ENCODE data around the gene BASP1.

- TF ChIP-seq, protein P1, sequence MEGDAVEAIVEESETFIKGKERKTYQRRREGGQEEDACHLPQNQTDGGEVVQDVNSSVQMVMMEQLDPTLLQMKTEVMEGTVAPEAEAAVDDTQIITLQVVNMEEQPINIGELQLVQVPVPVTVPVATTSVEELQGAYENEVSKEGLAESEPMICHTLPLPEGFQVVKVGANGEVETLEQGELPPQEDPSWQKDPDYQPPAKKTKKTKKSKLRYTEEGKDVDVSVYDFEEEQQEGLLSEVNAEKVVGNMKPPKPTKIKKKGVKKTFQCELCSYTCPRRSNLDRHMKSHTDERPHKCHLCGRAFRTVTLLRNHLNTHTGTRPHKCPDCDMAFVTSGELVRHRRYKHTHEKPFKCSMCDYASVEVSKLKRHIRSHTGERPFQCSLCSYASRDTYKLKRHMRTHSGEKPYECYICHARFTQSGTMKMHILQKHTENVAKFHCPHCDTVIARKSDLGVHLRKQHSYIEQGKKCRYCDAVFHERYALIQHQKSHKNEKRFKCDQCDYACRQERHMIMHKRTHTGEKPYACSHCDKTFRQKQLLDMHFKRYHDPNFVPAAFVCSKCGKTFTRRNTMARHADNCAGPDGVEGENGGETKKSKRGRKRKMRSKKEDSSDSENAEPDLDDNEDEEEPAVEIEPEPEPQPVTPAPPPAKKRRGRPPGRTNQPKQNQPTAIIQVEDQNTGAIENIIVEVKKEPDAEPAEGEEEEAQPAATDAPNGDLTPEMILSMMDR (conservative IDR thresholded peaks at IDR 0.05; ENCODE audit: low read depth in 2 of 2): no peak
- TF ChIP-seq EZH2 (IDR thresholded peaks at IDR 0.05; ENCODE audit: low read depth, unreplicated experiment) (no peak), CREB1 (CRISPR knock-in tag; IDR thresholded peaks at IDR 0.05; ENCODE audit: low read depth) (no peak), ZNF331 (CRISPR knock-in tag; IDR thresholded peaks at IDR 0.05; ENCODE audit: low read depth) (no peak), POLR2AphosphoS5 (IDR thresholded peaks at IDR 0.05; ENCODE audit: low read depth) (no peak), JUNB (IDR thresholded peaks at IDR 0.05; ENCODE audit: unreplicated experiment) (no peak), ZNF114 (CRISPR knock-in tag; IDR thresholded peaks at IDR 0.05) (no peak), NANOG (IDR thresholded peaks at IDR 0.05; ENCODE audit: borderline replicate concordance) (no peak), REST (IDR thresholded peaks at IDR 0.05; ENCODE audit: unreplicated experiment) (no peak), EZH2phosphoT487 (IDR thresholded peaks at IDR 0.05; ENCODE audit: unreplicated experiment) (no peak), ETS1 (IDR thresholded peaks at IDR 0.05) (no peak)
- TF ChIP-seq, protein P2, sequence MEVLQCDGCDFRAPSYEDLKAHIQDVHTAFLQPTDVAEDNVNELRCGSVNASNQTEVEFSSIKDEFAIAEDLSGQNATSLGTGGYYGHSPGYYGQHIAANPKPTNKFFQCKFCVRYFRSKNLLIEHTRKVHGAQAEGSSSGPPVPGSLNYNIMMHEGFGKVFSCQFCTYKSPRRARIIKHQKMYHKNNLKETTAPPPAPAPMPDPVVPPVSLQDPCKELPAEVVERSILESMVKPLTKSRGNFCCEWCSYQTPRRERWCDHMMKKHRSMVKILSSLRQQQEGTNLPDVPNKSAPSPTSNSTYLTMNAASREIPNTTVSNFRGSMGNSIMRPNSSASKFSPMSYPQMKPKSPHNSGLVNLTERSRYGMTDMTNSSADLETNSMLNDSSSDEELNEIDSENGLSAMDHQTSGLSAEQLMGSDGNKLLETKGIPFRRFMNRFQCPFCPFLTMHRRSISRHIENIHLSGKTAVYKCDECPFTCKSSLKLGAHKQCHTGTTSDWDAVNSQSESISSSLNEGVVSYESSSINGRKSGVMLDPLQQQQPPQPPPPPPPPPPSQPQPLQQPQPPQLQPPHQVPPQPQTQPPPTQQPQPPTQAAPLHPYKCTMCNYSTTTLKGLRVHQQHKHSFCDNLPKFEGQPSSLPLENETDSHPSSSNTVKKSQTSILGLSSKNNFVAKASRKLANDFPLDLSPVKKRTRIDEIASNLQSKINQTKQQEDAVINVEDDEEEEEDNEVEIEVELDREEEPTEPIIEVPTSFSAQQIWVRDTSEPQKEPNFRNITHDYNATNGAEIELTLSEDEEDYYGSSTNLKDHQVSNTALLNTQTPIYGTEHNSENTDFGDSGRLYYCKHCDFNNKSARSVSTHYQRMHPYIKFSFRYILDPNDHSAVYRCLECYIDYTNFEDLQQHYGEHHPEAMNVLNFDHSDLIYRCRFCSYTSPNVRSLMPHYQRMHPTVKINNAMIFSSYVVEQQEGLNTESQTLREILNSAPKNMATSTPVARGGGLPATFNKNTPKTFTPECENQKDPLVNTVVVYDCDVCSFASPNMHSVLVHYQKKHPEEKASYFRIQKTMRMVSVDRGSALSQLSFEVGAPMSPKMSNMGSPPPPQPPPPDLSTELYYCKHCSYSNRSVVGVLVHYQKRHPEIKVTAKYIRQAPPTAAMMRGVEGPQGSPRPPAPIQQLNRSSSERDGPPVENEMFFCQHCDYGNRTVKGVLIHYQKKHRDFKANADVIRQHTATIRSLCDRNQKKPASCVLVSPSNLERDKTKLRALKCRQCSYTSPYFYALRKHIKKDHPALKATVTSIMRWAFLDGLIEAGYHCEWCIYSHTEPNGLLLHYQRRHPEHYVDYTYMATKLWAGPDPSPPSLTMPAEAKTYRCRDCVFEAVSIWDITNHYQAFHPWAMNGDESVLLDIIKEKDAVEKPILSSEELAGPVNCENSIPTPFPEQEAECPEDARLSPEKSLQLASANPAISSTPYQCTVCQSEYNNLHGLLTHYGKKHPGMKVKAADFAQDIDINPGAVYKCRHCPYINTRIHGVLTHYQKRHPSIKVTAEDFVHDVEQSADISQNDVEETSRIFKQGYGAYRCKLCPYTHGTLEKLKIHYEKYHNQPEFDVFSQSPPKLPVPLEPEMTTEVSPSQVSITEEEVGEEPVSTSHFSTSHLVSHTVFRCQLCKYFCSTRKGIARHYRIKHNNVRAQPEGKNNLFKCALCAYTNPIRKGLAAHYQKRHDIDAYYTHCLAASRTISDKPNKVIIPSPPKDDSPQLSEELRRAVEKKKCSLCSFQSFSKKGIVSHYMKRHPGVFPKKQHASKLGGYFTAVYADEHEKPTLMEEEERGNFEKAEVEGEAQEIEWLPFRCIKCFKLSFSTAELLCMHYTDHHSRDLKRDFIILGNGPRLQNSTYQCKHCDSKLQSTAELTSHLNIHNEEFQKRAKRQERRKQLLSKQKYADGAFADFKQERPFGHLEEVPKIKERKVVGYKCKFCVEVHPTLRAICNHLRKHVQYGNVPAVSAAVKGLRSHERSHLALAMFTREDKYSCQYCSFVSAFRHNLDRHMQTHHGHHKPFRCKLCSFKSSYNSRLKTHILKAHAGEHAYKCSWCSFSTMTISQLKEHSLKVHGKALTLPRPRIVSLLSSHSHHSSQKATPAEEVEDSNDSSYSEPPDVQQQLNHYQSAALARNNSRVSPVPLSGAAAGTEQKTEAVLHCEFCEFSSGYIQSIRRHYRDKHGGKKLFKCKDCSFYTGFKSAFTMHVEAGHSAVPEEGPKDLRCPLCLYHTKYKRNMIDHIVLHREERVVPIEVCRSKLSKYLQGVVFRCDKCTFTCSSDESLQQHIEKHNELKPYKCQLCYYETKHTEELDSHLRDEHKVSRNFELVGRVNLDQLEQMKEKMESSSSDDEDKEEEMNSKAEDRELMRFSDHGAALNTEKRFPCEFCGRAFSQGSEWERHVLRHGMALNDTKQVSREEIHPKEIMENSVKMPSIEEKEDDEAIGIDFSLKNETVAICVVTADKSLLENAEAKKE (CRISPR knock-in tag; IDR thresholded peaks at IDR 0.05): no peak
Measured at GRCh38 chr5:17212191-17212590, 5.2 kb upstream of the BASP1 start.

Measured in GM23338 (cell line).